NCI-H2107 treated with DMSO at 0.1 percent for 48 hours (cell line): ENCODE data around the gene BCLAF1.
"Not testable (repeated sequence)": the region's sequence is repeated elsewhere in the genome, so short reads cannot be mapped to it uniquely, and the experiment has no call there.

Experiments used
- DNase-seq: peaks from one replicate; lab custom pipeline; 2025; ENCODE audit not compliant: unreplicated experiment; lab: John Stamatoyannopoulos, UW

The BCLAF1 gene

GRCh38 chr6:136309171-136309570, 19.5 kb upstream of the BCLAF1 start:
- DNase-seq = no peak

GRCh38 chr6:136308469-136308868, 18.8 kb upstream of the BCLAF1 start:
- not testable (repeated sequence) for DNase-seq

- no peak for DNase-seq
These were observed 17.7 kb upstream of the BCLAF1 start for GRCh38 chr6:136307351-136307750.

GRCh38 chr6:136306466-136306865, 16.8 kb upstream of the BCLAF1 start:
- DNase-seq = no peak

- DNase-seq = no peak
These were observed 14.8 kb upstream of the BCLAF1 start for GRCh38 chr6:136304410-136304809.

- DNase-seq = no peak
These were observed 13.9 kb upstream of the BCLAF1 start for GRCh38 chr6:136303516-136303915.

- no peak for DNase-seq
These were observed 5.0 kb upstream of the BCLAF1 start for GRCh38 chr6:136294621-136295020.

- DNase-seq = peak; percentile 70
These were observed 864 bp upstream of the BCLAF1 start for GRCh38 chr6:136290410-136291010.

- DNase-seq = peak; percentile 89
These were observed 393 bp downstream of the BCLAF1 start for GRCh38 chr6:136289327-136289578.

- peak; percentile 66 for DNase-seq
These were observed 900 bp downstream of the BCLAF1 start for GRCh38 chr6:136288566-136289326.

GRCh38 chr6:136284909-136285308, 4.7 kb downstream of the BCLAF1 start:
- DNase-seq = no peak

- no peak for DNase-seq
These were observed 6.7 kb downstream of the BCLAF1 start for GRCh38 chr6:136282906-136283305.

GRCh38 chr6:136280032-136280609, 9.5 kb downstream of the BCLAF1 start:
- no peak for DNase-seq

- DNase-seq = no peak
These were observed 15.6 kb downstream of the BCLAF1 start for GRCh38 chr6:136274062-136274461.

GRCh38 chr6:136265101-136265500, 24.5 kb downstream of the BCLAF1 start:
- no peak for DNase-seq

GRCh38 chr6:136262940-136263339, 26.7 kb downstream of the BCLAF1 start:
- DNase-seq = no peak

- no peak for DNase-seq
These were observed 34.7 kb downstream of the BCLAF1 start for GRCh38 chr6:136254851-136255466.

GRCh38 chr6:136253734-136254133, 35.9 kb downstream of the BCLAF1 start:
- no peak for DNase-seq

GRCh38 chr6:136252441-136252840, 37.2 kb downstream of the BCLAF1 start:
- no peak for DNase-seq

GRCh38 chr6:136251394-136251793, 38.3 kb downstream of the BCLAF1 start:
- DNase-seq = no peak

- DNase-seq = no peak
These were observed 39.0 kb downstream of the BCLAF1 start for GRCh38 chr6:136250686-136251008.
